Tibial nerve (tissue), 4 donors: ENCODE data around the gene LIPG. TPM values are rescaled to one million over a fixed set of nuclear protein-coding genes. Genes with fewer than 3 reads are reported as not detected.

Source experiments
- DNase-seq, 2 donors: peaks; one replicate each; pipeline ENCODE4 v3.0.0-alpha.2; 2019; ENCODE audit warnings: low spot score in 2 of 2
- H3K27ac ChIP-seq, 4 donors: fragments of 200-600 bp; sonication (generic) in 3 of 4; one replicate each; pipeline ENCODE4 v1.5.1; 2017 to 2019; ENCODE audit warnings: mild to moderate bottlenecking in 1 of 4
- H3K27me3 ChIP-seq, 2 donors: fragments of 200-600 bp; sonication (generic) in 1 of 2; one replicate each; pipeline versions ENCODE4 v1.5.1 to v1.6.0; 2017 to 2019
- H3K36me3 ChIP-seq, 3 donors: fragments of 200-600 bp; sonication (generic); one replicate each; pipeline ENCODE4 v1.5.1; 2018 to 2019
- H3K4me1 ChIP-seq, 4 donors: fragments of 200-600 bp; sonication (generic) in 3 of 4; one replicate each; pipeline ENCODE4 v1.5.1; 2017 to 2019
- H3K4me3 ChIP-seq, 4 donors: fragments of 200-600 bp; sonication (generic) in 3 of 4; one replicate each; pipeline ENCODE4 v1.5.1; 2017 to 2019; ENCODE audit warnings: mild to moderate bottlenecking in 1 of 4, moderate library complexity in 1 of 4
- H3K9me3 ChIP-seq, 4 donors: fragments of 200-600 bp; sonication (generic) in 3 of 4; one replicate each; pipeline ENCODE4 v1.5.1; 2017 to 2019
- EP300 ChIP-seq, 2 donors: sonication (generic); formaldehyde crosslinking; IDR thresholded peaks; one replicate each; pipeline ENCODE4 v1.6.1; 2017; ENCODE audit warnings: antibody characterized with exemption in 2 of 2, mild to moderate bottlenecking in 1 of 2
- POLR2A ChIP-seq, 2 donors: fragments of 450-650 bp; IDR thresholded peaks; one replicate each; pipeline ENCODE4 v1.6.1; 2017; ENCODE audit warnings: antibody characterized with exemption in 2 of 2, mild to moderate bottlenecking in 2 of 2, moderate library complexity in 2 of 2
- WGBS, 2 donors: methylation state at CpG; one replicate each; pipeline ENCODE4 v1.1.5; 2018; 5-methylcytosine and 5-hydroxymethylcytosine counted together
- total RNA-seq, 4 donors: library from RNA; depleted of rRNA; stranded (reverse); fragments of >200 nt; gene quantifications; one replicate each; pipeline ENCODE4 v1.1.0, GENCODE V29; 2016
- TF ChIP-seq, protein P1 (sequence below), 5 experiments: fragments of 200-600 bp in 3 of 5; fragments of 450-650 bp in 2 of 5; sonication (generic) in 3 of 5; IDR thresholded peaks; one replicate each; pipeline ENCODE4 v1.5.1; 2016 to 2019; ENCODE audit warnings: antibody characterized with exemption in 5 of 5, mild to moderate bottlenecking in 3 of 5, moderate library complexity in 2 of 5

LIPG gene
- total RNA-seq, 4 donors from 2014 or later: 0.39 to 0.44 TPM; not detected in 2

DNA sequence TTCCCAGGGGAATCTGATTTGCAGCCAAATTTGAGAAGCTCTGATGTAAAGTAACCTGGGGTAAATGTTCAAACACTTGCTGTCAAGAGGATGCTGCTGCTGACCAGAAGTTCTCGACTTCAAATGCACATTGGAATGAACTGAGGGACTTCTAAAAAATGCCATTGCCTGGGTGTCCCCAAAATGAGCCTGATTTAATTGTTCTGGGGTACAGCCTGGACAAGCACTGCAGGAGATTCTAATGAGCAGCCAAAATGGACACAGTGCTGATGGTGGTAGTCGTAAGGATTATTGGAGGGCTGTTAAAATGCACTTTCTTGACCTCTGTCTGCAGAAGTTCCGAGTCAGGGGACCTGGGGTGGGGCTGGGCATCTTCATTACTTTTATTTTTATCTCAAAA is 49.5 kb downstream of the LIPG start:
- Histone ChIP-seq H3K36me3 (no peaks in the 10 kb centered on the region), H3K27ac (no peak overlapping the region), H3K9me3 (no peaks in the 10 kb centered on the region), H3K4me3 (no peak overlapping the region), H3K4me1 (peaks cover 0 to 16% (median 4%) of the 10 kb centered on the region in 4 donors), H3K27me3 (no peaks in the 10 kb centered on the region)
- WGBS, 2 donors: 88 to 96% methylated on average over 3 of the region's 3 CpGs
- DNase-seq: no peak
- TF ChIP-seq, protein P1, sequence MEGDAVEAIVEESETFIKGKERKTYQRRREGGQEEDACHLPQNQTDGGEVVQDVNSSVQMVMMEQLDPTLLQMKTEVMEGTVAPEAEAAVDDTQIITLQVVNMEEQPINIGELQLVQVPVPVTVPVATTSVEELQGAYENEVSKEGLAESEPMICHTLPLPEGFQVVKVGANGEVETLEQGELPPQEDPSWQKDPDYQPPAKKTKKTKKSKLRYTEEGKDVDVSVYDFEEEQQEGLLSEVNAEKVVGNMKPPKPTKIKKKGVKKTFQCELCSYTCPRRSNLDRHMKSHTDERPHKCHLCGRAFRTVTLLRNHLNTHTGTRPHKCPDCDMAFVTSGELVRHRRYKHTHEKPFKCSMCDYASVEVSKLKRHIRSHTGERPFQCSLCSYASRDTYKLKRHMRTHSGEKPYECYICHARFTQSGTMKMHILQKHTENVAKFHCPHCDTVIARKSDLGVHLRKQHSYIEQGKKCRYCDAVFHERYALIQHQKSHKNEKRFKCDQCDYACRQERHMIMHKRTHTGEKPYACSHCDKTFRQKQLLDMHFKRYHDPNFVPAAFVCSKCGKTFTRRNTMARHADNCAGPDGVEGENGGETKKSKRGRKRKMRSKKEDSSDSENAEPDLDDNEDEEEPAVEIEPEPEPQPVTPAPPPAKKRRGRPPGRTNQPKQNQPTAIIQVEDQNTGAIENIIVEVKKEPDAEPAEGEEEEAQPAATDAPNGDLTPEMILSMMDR (IDR thresholded peaks at IDR 0.05): no peak
- TF ChIP-seq EP300 (IDR thresholded peaks at IDR 0.05): no peak
- TF ChIP-seq POLR2A (IDR thresholded peaks at IDR 0.05): no peak

DNA sequence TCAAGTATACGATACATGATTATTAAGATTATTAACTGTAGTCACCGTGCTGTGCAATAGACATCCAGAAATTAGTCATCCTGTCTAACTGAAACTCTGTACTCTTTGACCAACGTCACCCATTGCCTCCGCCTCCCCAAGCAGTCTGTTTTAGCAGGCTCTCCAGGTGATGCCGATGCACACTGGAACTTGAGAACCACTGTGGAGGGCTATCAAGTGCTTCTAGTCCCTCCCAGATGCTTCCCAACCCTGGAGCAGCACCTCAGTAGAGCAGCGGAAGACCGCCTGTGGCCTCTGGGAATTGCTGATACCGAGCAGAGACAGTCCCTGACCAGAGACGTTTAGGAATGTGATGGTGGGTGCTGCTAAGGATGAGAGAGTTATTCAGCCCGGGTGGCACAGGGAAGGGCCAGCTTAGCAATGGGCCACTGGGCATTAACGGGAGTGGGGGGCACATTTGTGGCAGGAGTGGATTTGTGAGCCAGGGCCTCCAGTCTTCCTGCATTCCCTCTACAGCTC is 50.7 kb downstream of the LIPG start:
- H3K27ac ChIP-seq: no peak overlapping the region
- DNase-seq: no peak
- no peaks in the 10 kb centered on the region for H3K9me3 ChIP-seq
- peaks cover 0 to 16% (median 4%) of the 10 kb centered on the region in 4 donors for H3K4me1 ChIP-seq
- H3K27me3 ChIP-seq: no peaks in the 10 kb centered on the region
- H3K36me3 ChIP-seq: no peaks in the 10 kb centered on the region
- TF ChIP-seq, protein P1 (IDR thresholded peaks at IDR 0.05): no peak
- no peak for TF ChIP-seq POLR2A (IDR thresholded peaks at IDR 0.05)
- TF ChIP-seq EP300 (IDR thresholded peaks at IDR 0.05): no peak
- H3K4me3 ChIP-seq: no peak overlapping the region
- WGBS, 2 donors: 68 to 70% methylated on average over 11 of the region's 11 CpGs

DNA sequence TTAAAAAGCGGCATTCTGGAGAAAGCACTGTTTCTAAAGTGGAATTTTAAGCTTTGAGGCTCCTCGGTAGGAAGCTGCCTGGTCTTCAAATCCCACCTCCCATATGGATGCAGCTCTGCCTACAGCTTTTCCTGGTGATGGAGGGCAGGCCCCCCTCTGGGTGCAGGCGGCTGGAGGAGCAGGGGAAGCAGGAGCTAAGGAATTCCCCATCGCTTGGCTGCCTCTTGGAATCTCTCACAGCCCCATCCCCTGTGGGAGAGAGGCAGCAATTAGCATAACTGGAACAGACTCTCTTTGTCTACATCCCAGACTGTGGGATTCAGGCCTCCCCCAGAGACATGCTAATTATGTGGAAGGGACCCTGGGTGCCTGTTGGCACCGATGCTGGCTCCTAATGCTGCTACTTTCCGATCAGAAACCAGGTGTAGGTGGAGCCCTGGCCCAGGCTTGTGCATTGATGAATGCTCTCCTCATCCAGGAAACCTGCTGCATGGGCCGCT is 51.3 kb downstream of the LIPG start:
- no peak for DNase-seq
- no peaks in the 10 kb centered on the region for H3K27me3 ChIP-seq
- 34 to 52% methylated on average over 6 to 7 of the region's 7 CpGs for WGBS, 2 donors
- H3K4me1 ChIP-seq: peaks cover 0 to 16% (median 4%) of the 10 kb centered on the region in 4 donors
- H3K27ac ChIP-seq: no peak overlapping the region
- no peak overlapping the region for H3K4me3 ChIP-seq
- TF ChIP-seq EP300 (IDR thresholded peaks at IDR 0.05) (no peak), POLR2A (IDR thresholded peaks at IDR 0.05) (no peak)
- TF ChIP-seq, protein P1 (IDR thresholded peaks at IDR 0.05): no peak
- H3K36me3 ChIP-seq: no peaks in the 10 kb centered on the region
- no peaks in the 10 kb centered on the region for H3K9me3 ChIP-seq

DNA sequence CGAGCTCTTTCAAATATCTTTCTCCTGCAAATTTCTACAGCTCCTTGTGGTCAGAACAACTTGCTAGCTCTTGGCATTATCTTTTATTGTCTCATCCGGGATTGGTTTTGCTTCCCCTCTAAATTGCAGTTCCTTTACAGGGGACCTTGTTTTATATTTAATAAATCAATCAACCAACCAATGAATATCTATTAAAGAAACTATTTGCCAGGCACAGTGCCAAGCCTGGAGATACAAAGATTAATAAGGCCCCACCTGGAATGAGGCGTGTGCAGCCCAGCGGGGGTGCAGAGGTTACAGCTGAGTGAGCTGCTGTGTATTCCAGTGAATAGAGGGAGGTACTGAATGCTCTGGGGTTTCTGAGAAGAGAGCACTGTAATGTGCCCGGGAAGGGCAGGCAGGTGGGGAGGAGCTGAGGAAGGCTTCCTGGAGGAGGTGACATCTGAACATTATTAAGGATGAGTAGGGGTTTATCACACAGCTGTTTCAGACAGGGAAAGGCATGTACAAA is 51.8 kb downstream of the LIPG start:
- Histone ChIP-seq H3K27me3 (no peaks in the 10 kb centered on the region), H3K9me3 (no peaks in the 10 kb centered on the region), H3K4me1 (peaks cover 0 to 18% (median 4%) of the 10 kb centered on the region in 4 donors), H3K36me3 (no peaks in the 10 kb centered on the region), H3K4me3 (no peak overlapping the region), H3K27ac (no peak overlapping the region)
- 34 to 35% methylated on average over 5 of the region's 5 CpGs for WGBS, 2 donors
- no peak for DNase-seq
- TF ChIP-seq, protein P1 (IDR thresholded peaks at IDR 0.05): no peak

DNA sequence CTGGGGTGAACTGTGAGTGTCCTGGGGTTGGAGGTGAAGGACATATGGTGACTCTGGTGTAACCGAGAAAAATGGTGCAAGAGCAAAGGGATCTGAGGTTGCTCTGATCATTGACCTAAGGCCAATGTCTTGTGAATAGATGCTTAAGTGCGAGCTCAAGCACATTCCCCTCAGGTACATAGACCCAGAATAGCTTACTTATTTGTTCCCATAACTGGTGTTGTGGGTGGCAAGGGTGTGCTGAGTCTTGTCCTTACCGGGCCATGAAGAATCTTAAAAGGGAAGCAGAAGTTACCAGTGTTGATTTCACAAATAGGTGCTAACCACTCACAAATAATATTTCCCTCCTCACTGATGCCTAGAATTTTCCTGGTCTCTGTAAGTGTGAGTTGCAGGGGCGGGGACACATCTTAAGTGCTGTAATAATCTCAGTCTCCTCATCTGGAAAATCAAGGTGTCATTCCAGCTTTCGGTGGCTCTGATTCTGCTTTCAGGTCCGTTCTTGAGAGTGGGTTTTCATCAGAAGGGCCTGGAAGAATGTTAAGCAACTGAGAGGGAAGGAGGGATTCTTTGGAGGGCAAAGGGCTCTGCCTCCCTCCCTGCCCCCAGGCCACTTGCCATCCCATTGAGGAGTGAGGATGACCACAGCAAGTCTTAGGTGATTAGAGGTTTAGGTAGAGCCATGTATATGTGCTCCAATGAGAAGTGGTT is 54.9 kb downstream of the LIPG start:
- no peak for TF ChIP-seq EP300 (IDR thresholded peaks at IDR 0.05)
- TF ChIP-seq POLR2A (IDR thresholded peaks at IDR 0.05): no peak
- TF ChIP-seq, protein P1 (IDR thresholded peaks at IDR 0.05): no peak
- Histone ChIP-seq H3K36me3 (no peaks in the 10 kb centered on the region), H3K27ac (no peak overlapping the region), H3K4me3 (no peak overlapping the region), H3K9me3 (no peaks in the 10 kb centered on the region), H3K4me1 (peaks cover 0 to 30% (median 4%) of the 10 kb centered on the region in 4 donors), H3K27me3 (no peaks in the 10 kb centered on the region)
- DNase-seq: no peak
- 83 to 97% methylated on average over 6 of the region's 6 CpGs for WGBS, 2 donors
